Nephron (organoid): ENCODE data around the gene MYO1B.
A peak's percentile ranks its signal among the peaks of the same experiment; 100 is the strongest.

Source experiments
- H3K27ac Mint-ChIP-seq, 3 experiments: 2 replicates each; pipeline ENCODE4 v1.8.0; 2020; ENCODE audit warnings: mixed read lengths in 3 of 3, mild to moderate bottlenecking in 2 of 3, moderate library complexity in 1 of 3
- H3K27me3 Mint-ChIP-seq: 2 replicates; pipeline ENCODE4 v1.8.0; 2021; ENCODE audit warnings: low read depth, mild to moderate bottlenecking, moderate library complexity, mixed read lengths
- H3K36me3 Mint-ChIP-seq: 2 replicates; pipeline ENCODE4 v1.8.0; 2020; ENCODE audit warnings: low read depth, mixed read lengths
- H3K4me1 Mint-ChIP-seq: 2 replicates; pipeline ENCODE4 v1.8.0; 2020; ENCODE audit warnings: mixed read lengths
- H3K4me3 Mint-ChIP-seq, 3 experiments: 2 replicates each; pipeline ENCODE4 v1.8.0; 2020; ENCODE audit warnings: mild to moderate bottlenecking in 3 of 3, mixed read lengths in 3 of 3, moderate library complexity in 2 of 3
- H3K9me3 Mint-ChIP-seq: 2 replicates; pipeline ENCODE4 v1.8.0; 2020; ENCODE audit warnings: mixed read lengths
- CTCF ChIP-seq, 3 experiments: fragments of 200-600 bp; sonication (generic); IDR thresholded peaks; one replicate each; pipeline ENCODE4 v1.5.0; 2021; ENCODE audit warnings: antibody characterized with exemption in 3 of 3; ENCODE audit not compliant: unreplicated experiment in 3 of 3

The MYO1B gene

GRCh38 chr2:191280290-191280689 lies 35.1 kb downstream of the MYO1B start:
- Mint-ChIP-seq H3K9me3 (no peaks in the 10 kb centered on the region), H3K27ac (peak overlapping the region; percentile 1 to 41 (median 4)), H3K36me3 (peaks cover 64% of the 10 kb centered on the region), H3K4me1 (peaks cover 13% of the 10 kb centered on the region), H3K4me3 (no peak overlapping the region), H3K27me3 (no peaks in the 10 kb centered on the region)
- no peak for TF ChIP-seq CTCF (IDR thresholded peaks at IDR 0.05; ENCODE audit: unreplicated experiment in 3 of 3)

GRCh38 chr2:191280834-191281756 lies 35.9 kb downstream of the MYO1B start:
- Mint-ChIP-seq H3K4me3 (no peak overlapping the region), H3K27me3 (no peaks in the 10 kb centered on the region), H3K9me3 (no peaks in the 10 kb centered on the region), H3K4me1 (peaks cover 13% of the 10 kb centered on the region), H3K36me3 (peaks cover 65% of the 10 kb centered on the region), H3K27ac (peak overlapping the region in 1 of 3 experiments; percentile 1)
- TF ChIP-seq CTCF (IDR thresholded peaks at IDR 0.05; ENCODE audit: unreplicated experiment in 3 of 3): no peak

- peaks cover 31% of the 10 kb centered on the region for H3K36me3 Mint-ChIP-seq
- no peaks in the 10 kb centered on the region for H3K27me3 Mint-ChIP-seq
- no peak for TF ChIP-seq CTCF (IDR thresholded peaks at IDR 0.05; ENCODE audit: unreplicated experiment in 3 of 3)
- no peak overlapping the region for H3K27ac Mint-ChIP-seq
- H3K4me3 Mint-ChIP-seq: no peak overlapping the region
- H3K9me3 Mint-ChIP-seq: no peaks in the 10 kb centered on the region
- H3K4me1 Mint-ChIP-seq: peaks cover 19% of the 10 kb centered on the region
These were observed 40.0 kb downstream of the MYO1B start for GRCh38 chr2:191285252-191285651.

GRCh38 chr2:191287820-191288219 lies 42.6 kb downstream of the MYO1B start:
- Mint-ChIP-seq H3K9me3 (no peaks in the 10 kb centered on the region), H3K36me3 (peaks cover 20% of the 10 kb centered on the region), H3K4me3 (no peak overlapping the region), H3K27ac (no peak overlapping the region), H3K27me3 (no peaks in the 10 kb centered on the region), H3K4me1 (peaks cover 34% of the 10 kb centered on the region)
- TF ChIP-seq CTCF (IDR thresholded peaks at IDR 0.05; ENCODE audit: unreplicated experiment in 3 of 3): no peak

GRCh38 chr2:191289049-191289448 lies 43.8 kb downstream of the MYO1B start:
- Mint-ChIP-seq H3K27me3 (no peaks in the 10 kb centered on the region), H3K36me3 (peaks cover 14% of the 10 kb centered on the region), H3K4me3 (no peak overlapping the region), H3K4me1 (peaks cover 34% of the 10 kb centered on the region), H3K27ac (peak overlapping the region in 1 of 3 experiments; percentile 9), H3K9me3 (no peaks in the 10 kb centered on the region)
- TF ChIP-seq CTCF (IDR thresholded peaks at IDR 0.05; ENCODE audit: unreplicated experiment in 3 of 3): no peak

GRCh38 chr2:191291471-191291870 lies 46.3 kb downstream of the MYO1B start:
- Mint-ChIP-seq H3K27me3 (no peaks in the 10 kb centered on the region), H3K36me3 (peaks cover 8% of the 10 kb centered on the region), H3K9me3 (no peaks in the 10 kb centered on the region), H3K27ac (peak overlapping the region in 1 of 3 experiments; percentile 26), H3K4me3 (no peak overlapping the region), H3K4me1 (peaks cover 43% of the 10 kb centered on the region)
- TF ChIP-seq CTCF (IDR thresholded peaks at IDR 0.05; ENCODE audit: unreplicated experiment in 3 of 3): no peak
